HG03095 (cell line): ENCODE measurements around the gene ADARB1.
A peak's percentile ranks its signal among the peaks of the same experiment; 100 is the strongest.
"Not testable (repeated sequence)": the region's sequence is repeated elsewhere in the genome, so short reads cannot be mapped to it uniquely, and the experiment has no call there.

ENCODE experiments used
- ATAC-seq: cut with Tn5 transposase; IDR thresholded peaks from one replicate; pipeline ENCODE4 v1.9.1; 2021; ENCODE audit warnings: moderate library complexity; ENCODE audit not compliant: unreplicated experiment

ADARB1 gene

DNA sequence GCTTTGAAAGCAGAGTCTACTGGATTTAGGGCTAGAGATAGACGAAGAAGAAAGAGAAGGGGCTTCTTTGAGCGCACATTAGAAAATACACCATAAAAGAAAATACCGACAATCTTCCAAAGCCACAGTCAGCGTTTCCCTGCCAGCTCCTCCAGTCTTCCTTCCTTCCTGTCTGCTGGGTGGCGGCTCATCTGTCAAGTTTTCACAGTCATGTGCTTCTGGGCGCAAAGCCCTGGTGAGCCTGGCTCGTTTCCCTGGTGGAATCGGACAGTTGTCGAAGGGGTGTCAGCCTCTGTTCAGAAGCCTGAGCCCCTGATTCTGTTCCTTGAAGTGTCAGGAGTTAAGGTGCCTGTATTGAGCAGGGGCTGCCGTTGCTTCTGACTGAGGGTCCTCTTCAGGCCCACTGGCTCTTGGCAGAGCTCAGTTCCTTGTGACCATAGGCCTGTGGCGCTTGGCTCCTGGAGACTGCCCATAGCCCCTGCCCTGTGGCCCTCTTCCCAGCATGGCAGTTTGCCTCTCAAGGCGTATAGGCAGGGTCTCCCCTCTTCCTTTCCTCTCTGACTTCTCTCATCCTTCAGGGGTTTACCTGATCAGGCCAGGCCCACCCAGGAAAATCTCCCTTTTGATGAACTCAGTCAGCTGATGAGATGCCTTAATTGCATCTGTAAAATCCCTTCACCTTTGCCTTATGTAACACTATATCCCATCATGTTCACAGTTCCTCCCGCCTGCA, 58.6 kb downstream of the ADARB1 start:
- no peak for ATAC-seq

DNA sequence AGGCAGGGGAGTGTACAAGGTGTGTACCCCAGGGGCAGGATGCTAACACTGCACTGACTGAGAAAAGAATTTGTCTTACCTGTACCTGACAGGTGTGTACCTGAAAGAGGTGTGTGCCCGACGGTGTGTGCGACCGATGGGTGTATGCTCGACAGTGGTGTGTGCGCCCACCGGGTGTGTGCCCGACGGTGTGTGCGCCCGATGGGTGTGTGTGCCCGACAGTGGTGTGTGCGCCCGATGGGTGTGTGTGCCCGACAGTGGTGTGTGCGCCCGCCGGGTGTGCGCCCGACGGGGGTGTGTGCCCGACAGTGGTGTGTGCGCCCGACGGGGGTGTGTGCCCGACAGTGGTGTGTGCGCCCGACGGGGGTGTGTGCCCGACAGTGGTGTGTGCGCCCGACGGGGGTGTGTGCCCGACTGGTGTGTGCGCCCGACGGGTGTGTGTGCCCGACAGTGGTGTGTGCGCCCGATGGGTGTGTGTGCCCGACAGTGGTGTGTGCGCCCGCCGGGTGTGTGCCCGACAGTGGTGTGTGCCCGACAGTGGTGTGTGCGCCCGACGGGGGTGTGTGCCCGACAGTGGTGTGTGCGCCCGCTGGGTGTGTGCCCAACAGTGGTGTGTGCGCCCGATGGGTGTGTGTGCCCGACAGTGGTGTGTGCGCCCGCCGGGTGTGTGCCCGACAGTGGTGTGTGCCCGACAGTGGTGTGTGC, 59.3 kb downstream of the ADARB1 start:
- ATAC-seq: not testable (repeated sequence)

DNA sequence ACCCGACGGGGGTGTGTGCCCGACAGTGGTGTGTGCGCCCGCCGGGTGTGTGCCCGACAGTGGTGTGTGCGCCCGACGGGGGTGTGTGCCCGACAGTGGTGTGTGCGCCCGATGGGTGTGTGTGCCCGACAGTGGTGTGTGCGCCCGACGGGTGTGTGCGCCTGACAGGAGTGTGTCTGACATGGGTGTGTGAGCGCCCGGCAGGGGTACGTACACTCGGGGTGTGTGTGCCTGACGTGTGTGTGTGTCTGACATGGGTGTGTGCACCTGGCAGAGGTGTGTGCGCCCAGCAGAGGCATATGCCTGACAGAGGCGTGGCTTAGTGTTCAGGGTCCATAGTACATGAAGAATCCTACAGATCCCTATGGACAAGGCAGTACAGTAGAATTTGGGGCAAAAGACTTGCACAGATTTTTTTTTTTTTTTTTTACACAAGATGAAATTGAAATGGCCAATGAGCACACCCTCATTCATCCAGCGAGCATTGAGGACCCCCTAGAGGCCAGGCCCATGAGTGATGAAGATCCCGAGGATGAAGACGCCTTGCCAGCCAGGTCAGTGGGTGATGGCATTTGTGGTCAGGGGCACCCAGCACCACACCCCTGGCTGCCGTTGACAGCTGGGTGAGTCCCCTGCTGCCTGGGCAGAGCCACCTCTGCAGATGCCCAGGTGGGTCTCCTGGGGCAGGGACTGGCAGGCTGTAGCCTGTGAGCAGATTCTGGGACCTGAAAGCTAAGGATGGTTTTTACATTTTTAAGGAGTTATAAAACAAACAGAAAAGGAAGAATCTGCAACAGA, 60.1 kb downstream of the ADARB1 start:
- no peak for ATAC-seq

DNA sequence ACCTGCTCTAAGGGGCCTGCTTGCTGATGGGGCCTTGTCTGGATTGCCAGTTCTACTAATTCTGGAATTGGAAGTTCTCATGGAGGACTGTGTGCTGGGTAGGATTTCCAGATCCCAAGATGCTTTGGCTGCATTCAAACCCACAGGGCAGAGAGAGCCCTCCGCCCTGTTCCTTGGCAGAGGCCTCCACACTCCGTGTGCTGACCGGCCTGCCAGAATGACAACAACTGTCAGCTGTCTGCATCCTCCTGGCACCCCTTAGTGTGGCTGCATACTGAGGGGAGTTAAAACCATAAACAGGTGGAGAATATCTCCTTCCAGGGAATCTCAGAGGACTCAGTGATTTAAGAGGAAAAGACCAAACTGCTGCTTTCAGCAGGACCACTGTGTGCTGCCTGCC, 60.7 kb downstream of the ADARB1 start:
- ATAC-seq: no peak

DNA sequence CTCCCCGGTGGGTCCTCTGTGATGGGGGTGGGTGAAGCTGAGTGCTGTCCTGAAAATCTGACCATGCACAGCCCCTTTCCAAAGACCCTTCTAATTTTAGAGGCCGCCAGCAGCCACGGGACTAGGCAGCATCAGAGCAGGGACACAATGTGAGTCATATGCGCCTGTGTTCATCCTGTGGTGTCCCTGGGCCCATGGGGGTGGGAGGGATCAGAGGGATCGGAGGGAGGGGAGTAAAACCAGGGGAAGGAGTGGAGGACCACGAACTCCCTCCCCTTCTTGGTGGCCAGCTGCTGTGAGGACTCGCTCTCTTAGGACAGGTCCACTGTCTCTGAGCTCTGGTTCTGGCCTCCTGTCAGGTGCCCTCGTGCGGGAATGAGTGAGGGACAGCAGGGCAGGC, 61.5 kb downstream of the ADARB1 start:
- ATAC-seq: no peak

DNA sequence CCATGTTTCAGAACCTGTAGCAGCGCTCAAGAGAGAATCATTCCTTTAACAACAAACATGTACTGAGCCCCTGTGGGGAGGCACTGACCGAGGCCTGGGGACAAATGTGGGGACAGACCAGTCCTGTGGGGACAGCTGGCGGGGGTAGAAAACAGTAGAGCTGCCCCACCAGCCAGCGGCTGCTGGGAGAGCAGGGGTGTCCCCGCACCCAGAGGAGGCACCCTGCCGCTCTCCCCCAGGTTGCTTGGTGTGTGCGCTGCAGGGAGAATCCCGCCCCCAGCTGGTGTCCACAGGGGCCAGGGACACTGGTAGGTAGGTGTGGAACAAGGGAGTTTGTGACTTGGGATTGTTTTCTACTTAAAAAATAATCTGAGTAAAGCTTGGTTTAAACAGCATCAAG, 62.1 kb downstream of the ADARB1 start:
- no peak for ATAC-seq

DNA sequence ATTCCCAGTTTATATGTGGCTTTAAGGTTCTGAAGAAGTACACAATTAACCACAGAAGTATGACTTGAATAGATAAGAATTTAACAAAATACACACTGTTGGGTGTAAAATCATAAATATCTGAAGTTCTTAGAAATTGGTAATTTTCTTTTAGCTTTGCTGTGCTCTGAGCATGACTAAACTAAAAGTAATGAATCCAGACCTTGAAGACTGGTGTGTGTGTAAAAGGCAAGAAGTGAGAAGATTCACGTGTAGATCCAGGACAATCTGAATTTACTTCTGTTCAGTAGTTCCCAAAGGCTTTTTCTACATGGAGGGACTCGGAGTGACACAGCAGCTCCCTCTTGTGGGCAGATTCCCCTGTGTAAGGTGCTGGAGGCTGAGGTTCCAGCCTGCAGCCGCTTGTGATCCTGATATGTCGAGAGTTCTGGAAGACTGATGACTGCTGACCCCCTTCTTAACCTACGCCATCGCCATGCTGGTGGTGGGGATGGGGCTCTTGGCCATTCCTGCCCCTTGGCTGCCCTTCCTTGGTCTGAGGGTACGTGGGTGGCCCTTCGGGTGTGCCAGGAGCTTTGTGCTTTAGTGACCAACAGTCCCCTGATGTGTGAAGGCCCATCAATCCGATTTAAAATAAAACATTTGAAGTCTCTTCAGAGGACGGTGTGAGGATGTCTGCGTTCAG, 62.7 kb downstream of the ADARB1 start:
- ATAC-seq: no peak

DNA sequence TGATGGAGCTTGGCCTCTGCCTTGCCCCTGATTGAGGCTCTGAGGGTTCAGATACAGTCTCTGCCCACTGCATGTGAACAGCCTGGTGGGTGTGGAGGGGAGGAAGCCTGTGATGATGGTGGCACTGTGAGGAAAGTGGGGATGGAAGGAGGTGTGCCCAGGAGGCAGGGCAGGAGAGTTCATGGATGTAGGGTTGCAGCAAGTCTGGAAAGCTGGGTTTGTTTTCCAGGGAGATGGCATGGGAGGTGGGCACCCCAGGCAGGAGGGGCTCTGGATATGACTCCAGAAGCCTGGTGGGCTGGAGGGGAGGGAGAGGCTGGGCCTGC, 63.2 kb downstream of the ADARB1 start:
- ATAC-seq: no peak

DNA sequence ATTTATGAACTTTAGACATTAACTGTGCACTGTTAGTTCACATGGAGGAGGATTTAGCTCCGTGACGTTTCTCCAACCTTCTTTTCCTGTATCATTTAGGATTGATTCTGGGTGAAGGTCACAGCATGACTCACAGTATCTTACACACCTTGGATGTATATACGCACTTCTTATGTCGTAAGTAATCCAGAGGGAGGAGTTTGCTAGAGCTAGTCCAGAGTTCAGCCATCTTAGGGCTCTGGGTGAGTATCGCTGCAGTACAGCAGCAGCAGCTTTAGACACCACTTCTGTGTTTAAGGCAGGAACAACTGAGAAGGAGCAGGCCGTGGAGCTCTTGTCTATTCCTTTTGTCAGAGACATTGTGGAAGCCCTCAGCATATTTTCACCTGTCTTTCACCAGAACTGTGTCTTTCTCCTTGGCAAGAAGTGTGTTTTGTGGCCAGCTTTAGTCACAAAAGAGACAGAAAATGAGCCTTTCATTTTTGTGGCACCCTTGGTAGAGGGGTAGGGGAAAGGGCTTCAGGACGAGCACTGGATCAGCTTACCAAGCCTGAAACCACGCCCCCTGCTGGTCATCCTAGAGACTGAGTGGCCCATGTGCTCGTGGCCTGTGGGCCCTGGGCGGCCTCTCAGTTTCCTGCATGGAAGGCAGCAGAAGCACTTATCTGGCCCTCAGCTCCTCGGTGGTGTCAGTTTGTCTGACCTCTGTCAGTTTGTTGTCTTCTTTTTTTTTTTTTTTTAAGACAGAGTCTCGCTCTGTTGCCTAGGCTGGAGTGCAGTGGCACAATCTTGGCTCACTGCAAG, 64.0 kb downstream of the ADARB1 start:
- no peak for ATAC-seq

DNA sequence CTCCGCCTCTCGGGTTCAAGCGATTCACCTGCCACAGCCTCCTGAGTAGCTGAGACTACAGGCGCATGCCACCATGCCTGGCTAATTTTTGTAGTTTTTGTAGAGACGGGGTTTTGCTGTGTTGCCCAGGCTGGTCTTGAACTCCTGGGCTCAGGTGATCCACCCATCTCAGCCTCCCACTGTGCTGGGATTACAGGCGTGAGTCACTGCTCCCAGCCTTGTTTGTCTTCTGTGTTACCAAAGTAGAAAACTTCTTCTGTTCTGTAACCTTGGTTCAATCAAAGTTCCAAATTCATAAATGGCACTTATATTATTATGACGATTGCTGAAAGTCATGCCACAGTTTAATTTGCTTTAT, 64.6 kb downstream of the ADARB1 start:
- not testable (repeated sequence) for ATAC-seq

DNA sequence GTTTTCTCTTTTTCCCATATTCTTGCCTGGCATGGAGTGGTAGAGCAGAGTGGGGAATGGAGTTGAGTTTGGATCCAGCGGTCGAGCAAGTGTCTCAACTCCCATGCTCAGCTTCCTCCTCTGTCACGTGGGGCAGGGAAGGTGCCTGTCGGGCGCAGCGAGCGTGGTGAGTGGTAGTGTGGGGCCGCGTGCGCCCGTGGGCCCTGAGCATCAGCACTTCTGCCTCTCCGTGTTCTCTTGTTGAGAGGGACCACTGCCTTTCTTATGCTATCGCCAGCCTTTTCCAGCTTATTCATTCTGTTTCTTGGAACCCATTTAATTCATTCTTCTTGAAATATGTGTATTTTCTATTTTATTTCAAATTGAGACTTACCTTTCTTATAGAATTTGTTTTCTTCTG, 65.1 kb downstream of the ADARB1 start:
- no peak for ATAC-seq

DNA sequence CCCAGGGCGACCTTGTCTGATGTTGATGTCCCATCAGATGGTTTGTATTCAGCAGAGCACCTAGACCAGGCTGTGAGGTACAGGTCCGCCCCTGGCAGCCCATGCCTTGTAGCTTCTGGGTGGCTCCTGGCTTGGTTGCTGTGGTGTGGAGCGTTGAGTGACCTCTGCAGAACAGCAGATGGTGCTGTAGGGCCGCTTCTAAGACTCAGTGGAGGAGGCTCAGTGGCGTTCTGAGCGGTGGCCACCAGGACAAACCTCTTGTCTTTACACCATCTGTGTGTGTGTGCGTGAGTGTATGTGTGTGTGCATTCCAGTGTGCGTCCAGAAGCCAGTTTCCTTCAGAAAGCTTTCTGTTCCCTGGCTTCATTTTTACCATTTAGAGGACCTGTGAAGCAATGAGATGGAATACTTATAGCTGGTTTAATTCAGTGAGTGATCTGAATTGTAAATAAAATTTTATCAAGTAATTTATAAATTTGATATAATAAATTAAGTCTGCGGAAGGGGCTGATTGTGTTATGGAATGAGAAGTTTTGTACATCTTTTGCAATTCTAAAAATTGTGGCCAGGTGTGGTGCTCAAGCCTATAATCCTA, 66.1 kb downstream of the ADARB1 start:
- ATAC-seq: peak; percentile 67

DNA sequence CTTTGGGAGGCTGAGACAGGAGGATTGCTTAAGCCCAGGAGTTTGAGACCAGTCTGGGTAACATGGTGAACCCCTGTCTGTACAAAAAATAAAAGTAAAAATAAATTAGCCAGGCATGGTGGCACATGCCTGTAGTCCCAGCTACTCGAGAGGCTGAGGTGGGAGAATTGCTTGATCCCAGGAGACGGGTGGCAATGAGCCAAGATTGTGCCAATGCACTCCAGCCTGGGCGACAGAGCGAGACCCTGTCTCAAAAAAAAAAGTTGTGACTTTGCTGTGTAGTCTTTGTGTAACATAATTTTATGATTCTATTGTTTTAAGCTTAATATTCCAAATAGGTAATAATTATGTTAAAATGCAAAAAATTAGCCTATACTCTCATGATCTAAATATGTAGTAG, 66.6 kb downstream of the ADARB1 start:
- ATAC-seq: not testable (repeated sequence)

DNA sequence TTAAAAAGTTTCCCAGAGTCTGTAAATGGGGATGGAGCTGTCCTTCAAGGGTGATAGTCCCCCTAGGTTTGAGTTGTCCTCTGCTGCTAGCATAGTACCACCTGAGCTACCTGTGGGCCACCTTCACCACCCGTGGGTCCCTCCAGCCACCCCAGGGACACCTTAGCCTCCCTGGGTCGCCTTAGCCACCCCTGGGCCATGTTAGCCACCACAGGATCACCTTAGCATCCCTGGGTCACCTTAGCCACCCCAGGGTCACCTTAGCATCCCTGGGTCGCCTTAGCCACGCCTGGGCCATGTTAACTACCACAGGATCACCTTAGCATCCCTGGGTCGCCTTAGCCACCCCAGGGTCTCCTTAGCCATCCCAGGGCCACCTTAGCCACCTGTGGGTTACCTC, 67.1 kb downstream of the ADARB1 start:
- no peak for ATAC-seq

DNA sequence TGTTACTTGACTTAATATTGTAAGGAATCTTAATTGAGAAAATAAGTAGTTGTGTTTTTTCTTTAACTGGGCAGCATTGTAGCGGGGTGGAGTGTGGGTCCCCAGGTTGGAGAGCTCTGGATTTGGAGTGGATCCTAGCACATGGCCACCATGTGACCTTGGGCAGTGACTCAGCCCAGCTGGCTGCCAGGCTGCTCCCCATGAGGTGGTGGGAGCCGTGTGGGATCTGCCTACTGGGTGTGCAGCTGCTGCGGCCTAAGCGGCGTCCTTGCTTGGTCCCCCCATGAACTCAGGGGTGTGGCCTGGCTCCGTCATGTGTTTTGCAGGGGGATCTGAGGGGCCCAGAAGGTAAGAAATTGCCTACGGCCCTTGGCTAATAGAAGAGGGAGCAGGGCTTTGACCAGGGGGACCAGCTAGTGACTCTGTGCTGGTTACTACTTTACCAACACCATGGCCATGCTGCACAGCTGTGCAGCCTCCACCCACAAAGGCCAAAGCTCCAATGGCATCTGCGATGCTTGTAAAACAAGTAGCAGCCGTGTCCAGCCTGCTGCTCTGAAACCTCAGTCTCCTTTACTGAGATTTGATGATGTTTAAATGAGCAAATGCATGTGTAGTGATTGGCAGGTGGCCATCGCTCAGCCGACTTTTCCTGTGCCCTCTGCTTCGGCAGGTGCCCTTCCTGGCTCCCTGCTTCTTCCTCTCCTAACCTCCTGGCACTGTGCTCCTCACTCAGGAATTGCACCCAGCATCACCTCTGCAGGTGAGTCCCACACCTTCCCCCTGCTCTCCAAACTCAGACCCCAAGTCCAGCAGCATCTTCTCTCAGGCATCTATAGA, 68.3 kb downstream of the ADARB1 start:
- no peak for ATAC-seq

DNA sequence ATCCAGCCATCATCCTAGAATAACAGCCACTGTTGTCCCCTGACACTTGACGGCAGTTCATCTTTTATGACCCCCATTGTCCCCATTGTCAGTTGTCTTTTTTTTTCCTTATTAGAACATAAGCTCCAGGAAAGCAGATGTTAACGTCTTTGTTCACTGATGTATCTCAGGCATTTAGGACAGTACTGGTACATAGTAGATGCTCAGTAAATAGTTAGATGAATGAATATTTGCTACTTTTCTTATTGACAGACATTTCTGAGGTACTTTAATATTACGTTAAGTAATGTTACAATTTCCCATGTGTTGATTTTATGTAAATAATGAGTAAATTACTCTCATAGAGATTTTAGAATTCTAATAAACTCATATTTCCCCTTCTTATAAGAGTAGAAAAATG, 69.5 kb downstream of the ADARB1 start:
- no peak for ATAC-seq

DNA sequence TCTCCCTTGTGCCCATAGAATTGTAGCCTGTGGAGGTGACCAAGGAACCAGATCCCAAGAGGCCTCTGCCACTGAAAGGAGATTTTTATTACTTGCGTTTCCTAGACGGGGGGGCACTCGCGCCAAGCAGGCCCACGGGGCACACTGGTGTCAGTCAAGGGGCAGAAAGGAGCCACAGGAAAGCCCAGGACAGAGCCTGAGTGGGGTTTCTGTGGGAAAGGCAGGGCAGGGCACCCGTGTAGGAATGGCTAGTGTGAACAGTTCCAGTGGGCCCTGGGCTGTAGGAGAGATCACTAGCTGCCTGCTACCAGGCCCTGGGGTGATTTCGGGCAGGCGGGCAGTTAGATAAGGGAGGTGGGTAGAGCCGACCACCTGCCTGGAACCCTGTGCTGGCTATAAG, 70.8 kb downstream of the ADARB1 start:
- ATAC-seq: no peak

DNA sequence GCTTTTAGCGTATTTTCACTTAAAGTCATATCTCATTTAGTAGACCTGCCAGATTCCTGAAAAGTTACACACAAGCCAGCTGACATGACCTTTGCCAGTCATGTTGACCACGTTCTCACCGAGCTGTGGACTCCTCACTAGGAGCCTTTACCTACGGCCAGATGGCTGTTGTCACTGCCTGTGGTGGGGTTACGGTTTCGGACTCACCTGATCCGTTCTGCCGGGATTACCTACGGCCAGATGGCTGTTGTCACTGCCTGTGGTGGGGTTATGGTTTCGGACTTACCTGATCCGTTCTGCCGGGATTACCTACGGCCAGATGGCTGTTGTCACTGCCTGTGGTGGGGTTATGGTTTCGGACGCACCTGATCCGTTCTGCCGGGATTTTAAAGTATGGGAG, 71.5 kb downstream of the ADARB1 start:
- ATAC-seq: not testable (repeated sequence)

DNA sequence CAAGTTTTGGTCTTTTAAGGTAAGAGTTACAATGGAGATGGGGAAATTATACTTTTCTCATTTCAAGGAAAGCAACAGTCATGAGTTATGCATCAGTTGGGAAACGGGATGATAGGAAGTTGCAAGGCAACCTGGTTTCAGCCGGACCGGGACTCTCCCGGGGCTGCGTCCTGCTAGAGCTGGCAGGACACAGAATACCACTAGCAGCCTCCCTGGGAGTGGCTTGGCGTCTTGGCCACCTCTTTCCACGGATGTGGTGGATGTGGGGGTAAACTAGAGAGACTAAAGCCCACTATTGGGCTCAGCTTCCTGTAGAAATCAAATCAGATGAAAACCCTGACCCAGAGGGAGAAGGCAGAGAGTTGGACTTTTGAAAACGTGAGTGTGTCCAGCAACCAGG, 71.9 kb downstream of the ADARB1 start:
- no peak for ATAC-seq
